ENCODE measurements around the gene CASKIN2.
A peak's percentile ranks its signal among the peaks of the same experiment; 100 is the strongest.
"Not testable (repeated sequence)": the region's sequence is repeated elsewhere in the genome, so short reads cannot be mapped to it uniquely, and the experiment has no call there.

CASKIN2 gene

DNA sequence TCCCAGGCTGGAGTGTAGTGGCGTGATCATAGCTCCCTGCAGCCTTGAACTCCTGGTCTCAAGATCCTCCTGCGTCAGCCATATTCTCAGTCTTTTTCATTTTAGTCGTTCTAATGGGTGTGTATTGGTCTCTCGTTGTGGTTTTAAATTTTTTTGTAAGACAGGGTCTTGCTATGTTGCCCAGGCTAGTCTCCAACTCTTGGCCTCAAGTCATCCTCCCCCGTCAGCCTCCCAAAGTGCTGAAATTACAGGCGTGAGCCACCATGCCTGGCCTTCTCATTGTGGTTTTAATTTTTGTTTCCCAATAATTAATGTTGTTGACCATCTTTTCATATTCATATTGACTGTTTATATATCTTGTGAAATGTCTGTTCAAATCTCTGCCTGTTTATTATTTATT lies 50.3 kb downstream of the CASKIN2 start:
- DNase-seq (ENCODE audit: low spot score): no peak

DNA sequence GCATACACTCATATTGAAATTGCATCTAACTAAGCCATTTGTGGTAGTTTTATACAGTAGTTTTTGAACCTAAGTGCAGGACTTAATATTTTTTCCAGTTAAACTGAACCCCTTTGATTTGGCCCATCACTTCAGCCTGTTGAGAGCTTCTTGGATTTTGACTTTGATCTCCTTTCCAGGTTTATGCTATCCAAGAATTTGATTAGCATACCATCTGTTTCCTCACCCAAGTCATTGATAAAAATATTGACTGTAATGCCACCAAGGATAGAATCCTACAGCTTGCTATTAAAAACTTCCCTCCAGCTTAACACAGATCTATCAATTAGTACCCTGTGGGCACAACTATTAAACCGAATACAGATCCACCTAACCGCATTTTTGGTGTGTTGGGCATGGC lies 51.7 kb downstream of the CASKIN2 start:
- no peak for DNase-seq (ENCODE audit: low spot score)

DNA sequence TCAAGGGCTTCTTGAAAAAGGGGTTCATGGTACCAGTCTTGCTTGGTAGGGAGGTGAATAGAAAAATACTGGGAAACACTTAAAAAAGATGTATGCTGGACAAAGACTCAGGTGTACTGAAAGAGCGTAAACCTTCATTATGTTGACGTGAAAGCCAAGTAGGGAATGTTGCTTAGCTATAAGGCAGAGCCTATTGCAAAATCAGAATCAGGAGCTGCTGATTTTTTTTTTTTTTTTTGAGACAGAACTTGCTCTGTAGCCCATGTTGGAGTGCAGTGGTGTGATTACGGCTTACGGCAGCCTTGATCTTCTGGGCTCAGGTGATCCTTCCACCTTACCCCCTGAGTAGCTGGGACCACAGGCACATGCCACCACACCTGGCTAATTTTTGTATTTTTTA lies 55.0 kb downstream of the CASKIN2 start:
- no peak for DNase-seq (ENCODE audit: low spot score)

DNA sequence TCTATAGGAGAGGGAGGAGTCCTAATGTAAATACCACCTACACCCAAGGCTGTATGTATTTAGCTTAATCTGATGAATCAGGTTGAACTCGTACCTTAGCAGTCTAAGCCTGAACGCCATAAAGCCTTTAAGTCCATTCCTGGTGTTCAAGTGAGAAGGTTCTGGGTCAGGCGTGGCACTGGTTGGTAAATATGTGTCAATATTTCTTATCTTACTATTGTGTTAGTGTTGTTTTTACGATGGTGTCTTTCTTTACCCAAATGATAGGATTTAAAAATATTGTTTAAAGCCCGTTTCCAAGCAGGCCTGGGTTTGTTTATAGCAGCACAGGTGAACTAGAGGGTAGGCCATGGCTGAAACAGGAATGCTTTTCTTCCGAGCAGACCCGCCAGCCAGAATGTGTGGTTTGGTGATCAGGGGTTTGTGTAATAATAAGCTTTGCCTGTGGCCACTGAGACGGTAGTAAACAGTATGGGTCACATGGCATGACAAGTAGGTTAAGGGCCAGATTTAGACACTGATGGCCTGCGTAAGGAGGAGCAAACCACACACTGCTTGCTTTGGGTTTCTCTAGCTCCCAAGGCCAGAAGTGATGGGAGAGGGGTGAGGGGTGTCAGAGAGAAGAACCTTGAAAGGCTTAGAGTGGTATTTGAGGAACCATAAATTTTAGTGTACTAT lies 55.6 kb downstream of the CASKIN2 start:
- no peak for DNase-seq (ENCODE audit: low spot score)

DNA sequence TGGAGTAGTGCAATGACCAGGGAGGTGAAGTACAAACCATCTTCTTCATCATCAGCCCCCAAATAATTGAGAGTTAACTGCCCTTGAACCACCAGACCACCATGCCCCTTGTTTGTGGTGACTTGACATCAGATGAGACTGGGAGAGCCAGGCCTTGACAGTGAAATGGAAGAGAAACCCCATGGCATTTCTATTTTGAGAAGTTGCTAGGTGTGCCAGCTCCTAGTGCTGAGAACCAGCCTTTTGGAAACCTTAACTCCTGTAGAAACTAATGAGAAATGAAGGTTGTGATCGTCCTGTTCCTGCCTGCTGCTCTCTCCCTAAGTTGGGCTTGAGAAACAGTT lies 56.1 kb downstream of the CASKIN2 start:
- no peak for DNase-seq (ENCODE audit: low spot score)

DNA sequence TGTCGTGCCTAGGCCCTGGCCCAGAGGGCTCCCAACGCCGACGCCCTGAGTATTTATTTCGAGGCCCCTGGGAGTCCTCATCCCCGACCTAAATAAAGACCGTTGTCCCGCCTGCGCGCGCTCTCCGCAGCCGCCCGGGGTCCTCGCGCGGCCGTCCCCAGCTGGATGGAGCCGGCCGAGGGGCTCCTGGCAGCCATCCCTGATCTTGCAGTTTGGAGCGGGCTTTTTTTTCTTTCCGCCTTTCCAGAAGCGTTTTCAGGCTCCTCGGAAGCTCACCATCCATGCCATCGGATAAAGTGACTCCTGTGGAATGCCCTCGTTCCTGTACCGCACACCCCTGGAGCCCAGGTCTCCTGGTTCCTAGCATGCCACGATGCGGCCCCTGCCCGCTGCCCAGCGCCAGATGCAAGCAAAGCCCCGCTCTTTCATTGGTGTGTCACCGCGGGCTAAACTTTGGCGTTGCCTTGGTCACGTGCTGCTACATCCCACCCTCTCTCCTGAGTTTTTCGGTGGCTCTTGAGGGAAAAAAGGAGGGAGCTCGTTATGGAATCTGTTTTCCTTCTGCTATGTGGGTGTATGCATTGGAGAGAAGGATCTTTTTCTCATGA lies 58.2 kb downstream of the CASKIN2 start:
- DNase-seq (ENCODE audit: low spot score): peak; percentile 68

DNA sequence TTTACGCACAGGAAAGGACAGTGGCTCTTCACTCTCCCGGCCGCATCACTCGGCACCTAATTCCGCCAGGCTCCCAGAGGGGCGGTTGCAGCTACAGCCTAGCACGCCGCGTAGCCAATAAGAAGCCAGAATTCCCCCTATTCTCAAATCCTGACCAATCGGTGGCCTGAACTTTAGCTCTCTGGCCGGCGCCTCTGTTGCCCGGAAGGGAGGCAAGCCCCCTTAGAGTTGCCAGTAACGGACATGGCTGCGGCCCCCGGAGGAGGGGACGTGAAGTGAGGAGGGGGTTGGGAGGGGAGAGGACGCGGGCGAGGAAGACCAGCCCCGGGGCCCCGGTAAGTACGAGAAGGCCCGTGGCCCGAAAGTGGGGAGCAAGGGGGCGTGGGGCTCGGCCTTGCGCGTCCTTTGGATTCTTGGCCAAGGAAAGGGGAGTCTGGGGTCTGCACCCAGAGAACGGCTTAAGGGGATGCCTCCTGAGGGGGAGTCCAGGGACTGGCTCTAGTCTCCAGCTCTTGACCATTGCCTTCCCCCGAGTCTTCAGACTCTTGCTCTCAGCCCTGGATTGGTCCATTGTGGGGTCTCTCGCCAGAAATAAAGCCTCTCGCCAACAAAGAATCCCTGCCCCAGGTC lies 58.8 kb downstream of the CASKIN2 start, which contains the start of gene TMEM94:
Gene TMEM94, plus strand, starts transcription at position 219 of the 630 bp plus-strand sequence. CDS start 15,271 bp downstream, outside the sequence.
- peak; percentile 99 for DNase-seq (ENCODE audit: low spot score)

DNA sequence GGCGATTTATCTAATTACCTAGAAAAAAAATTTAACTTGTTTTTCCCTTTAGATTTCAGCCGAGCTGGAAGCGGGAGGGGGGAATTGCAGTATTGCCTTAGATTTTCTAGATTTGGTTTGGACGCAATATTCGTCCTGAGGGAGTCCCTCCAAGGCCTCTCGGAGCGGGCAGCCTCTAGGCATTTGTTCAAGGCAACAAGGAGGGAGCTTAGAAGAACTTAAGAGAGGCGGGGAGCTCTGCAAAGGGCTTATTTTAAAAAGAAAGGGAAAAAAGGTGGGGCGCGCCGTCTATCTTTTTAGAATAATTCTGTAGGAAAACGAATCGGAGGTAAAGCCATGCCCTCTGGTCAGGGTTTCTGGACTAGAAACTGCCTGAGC lies 59.3 kb downstream of the CASKIN2 start:
- peak; percentile 49 for DNase-seq (ENCODE audit: low spot score)

DNA sequence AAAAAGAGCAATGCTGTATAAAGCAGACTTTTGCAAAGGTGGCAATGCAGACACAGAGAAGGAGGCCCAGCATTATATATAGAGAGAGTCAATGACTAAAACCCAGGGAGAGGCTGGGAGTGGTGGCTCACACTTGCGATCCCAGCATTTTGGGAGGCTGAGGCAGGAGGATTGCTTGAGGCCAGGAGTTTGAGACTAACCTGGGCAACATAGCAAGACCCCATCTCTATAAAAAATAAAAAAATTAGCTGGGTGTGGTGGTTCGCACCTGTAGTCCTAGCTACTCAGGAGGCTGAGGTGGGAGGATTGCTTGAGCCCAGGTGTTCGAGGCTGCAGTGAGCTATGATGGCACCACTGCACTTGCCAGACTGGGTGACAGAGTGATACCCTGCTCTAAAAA lies 60.7 kb downstream of the CASKIN2 start:
- DNase-seq (ENCODE audit: low spot score): not testable (repeated sequence)

DNA sequence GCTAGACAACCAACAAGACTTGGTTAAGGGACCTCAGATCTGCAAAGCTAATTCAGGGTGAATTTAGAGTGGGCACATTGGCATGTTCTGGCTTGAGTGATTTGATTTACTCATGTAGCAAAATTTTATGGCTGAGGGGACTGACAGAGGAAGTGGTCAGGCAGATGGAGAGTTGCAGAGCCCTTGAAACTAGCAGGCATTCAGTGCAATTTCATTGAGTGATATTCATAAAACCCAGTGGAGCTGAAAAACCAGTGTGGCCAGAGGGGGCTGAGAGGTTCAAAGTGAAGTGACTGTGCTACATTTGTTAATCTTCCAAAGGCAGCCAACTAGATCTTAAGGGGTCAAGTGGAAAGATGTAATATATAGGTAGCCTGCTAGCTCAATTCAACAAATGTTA lies 61.1 kb downstream of the CASKIN2 start:
- DNase-seq (ENCODE audit: low spot score): no peak

DNA sequence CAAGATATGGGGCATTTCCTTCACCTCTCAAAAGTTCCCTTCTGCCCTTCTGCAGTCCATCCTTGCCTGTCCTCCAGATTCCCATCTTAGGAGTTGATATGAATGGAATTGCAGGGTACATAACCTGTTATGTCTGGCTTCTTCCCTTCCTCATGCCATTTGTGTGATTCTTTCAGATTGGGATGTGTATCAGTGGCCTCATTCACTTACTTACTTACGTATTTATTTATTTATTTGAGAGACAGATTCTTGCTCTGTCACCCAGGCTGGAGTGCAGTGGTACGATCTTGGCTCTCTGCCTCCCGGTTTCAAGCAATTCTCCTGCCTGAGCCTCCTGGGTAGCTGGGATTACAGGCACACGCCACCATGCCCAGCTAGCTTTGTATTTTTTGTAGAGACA lies 65.1 kb downstream of the CASKIN2 start:
- no peak for DNase-seq (ENCODE audit: low spot score)

Measured in GM03348 (cell line).